ENCODE data around the gene RACGAP1. TPM values are rescaled to one million over a fixed set of nuclear protein-coding genes. Genes with fewer than 3 reads are reported as not detected.
A peak's percentile ranks its signal among the peaks of the same experiment; 100 is the strongest.

Gene RACGAP1
- total and polyA plus RNA-seq, 3 donors from 2014 or later, result 48.1 to 118 (median 60.6) TPM

DNA sequence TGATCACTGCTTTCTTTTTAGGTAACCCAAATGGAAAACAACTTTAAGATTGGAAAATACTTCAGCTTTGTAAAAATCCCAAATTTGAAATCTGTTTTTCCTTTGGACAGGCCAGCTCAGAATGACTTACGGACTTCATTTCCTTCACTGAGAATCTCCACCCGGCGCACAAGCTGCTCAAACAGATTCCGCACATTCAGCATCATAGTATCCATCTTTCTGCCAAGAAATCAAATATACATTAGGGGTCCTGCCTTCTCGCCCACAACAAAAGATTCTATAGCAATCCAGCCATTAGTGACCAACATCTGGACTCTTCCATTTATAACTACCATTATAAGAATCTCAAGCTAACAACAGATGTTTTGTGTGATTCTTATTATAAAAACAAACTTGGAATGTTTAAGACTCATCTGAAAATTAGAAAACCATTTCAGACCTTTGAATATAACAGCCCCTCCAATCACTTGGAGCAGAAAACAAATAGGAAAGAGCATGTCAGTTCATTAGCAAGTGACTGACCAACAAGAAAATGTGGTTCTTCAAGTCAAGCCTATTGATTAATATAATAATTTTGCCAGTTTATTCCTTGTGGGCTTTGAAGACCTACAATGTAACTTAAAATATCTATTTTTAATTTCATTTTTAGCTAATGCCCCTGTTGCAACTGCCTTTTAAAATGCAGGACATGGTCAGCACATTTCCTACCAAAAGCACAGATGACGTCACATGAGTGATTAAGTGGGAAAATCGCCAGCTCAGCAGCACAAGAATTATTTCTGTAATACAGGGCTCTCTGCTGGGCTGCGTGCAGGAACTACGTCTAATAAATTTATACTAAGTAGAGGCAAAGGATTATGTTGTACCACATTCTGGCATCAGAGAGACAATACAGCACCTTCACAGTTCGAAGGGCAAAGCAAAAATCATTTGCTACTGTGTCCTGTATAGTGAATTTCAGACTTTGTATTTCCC, 8.5 kb downstream of the RACGAP1 start:
- peak overlapping the region in 1 of 2 donors; percentile 57 for H3K27ac ChIP-seq
- no peak for TF ChIP-seq POLR2A (IDR thresholded peaks at IDR 0.05)
- no peak for TF ChIP-seq CTCF (IDR thresholded peaks at IDR 0.05)
- peak; percentile 69 for DNase-seq
- H3K27me3 ChIP-seq, result no peaks in the 10 kb centered on the region
- 75% methylated on average over 10 of the region's 10 CpGs for WGBS, 2 donors
- no peaks in the 10 kb centered on the region for H3K9me3 ChIP-seq
- H3K4me3 ChIP-seq, result no peak overlapping the region
- no peaks in the 10 kb centered on the region for H3K36me3 ChIP-seq (ENCODE audit: low read depth, missing control alignments)
- intact Hi-C loops (cut with DNase I; ENCODE audit: low total_unique reads), result no loop called here
- H3K4me1 ChIP-seq, result no peaks in the 10 kb centered on the region

GRCh38 chr12:50014342-50014741, 11.0 kb downstream of the RACGAP1 start:
- Histone ChIP-seq H3K36me3 (ENCODE audit: low read depth, missing control alignments) (no peaks in the 10 kb centered on the region), H3K4me3 (no peak overlapping the region), H3K9me3 (no peaks in the 10 kb centered on the region), H3K27ac (no peak overlapping the region), H3K4me1 (no peaks in the 10 kb centered on the region), H3K27me3 (no peaks in the 10 kb centered on the region)
- DNase-seq, result no peak
- intact Hi-C loops (cut with DNase I; ENCODE audit: low total_unique reads), result loop anchor here (5.0 kb wide), 1 partner anchor 42 kb away; the partner anchor contains the start of gene AQP6
- TF ChIP-seq POLR2A (IDR thresholded peaks at IDR 0.05) (no peak), CTCF (IDR thresholded peaks at IDR 0.05) (no peak)
- 95 to 98% methylated on average over 3 of the region's 3 CpGs for WGBS, 2 donors

DNA sequence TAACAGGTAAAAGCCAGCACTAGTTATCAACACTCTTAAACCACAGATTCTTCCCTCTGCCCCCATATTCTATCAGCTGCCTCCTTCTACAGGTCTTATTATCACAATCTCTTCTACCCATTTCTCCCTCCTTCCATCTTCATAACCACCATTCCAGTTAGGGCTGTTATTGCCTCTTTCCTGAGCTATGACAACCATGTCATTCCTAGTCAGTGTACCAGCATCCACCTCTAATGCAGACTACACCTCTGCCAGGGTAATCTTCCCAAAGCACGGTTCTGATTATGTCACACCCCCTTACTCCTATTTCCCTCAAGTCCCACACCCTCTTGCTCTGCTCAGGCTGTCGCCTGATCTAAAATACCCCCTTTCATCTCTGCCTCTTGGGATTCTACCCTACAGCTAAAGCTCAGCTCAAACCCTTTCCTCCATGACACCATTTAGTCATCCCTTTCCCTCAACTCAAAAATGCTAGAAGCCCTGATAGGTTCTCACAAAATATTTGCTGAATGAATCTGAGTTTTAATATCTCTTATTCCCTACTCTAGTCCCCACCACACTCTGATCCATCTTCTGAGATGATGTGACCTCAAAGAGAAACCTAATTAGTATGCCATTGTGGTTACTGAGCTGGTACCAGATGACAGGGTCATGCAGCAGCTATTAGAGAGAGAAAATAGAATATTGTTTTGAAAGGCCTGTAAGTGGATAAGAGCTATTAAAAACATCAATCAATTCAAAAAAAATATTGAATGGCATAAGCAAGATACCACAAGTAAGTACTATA, 11.7 kb downstream of the RACGAP1 start:
- WGBS, 2 donors, result 83 to 86% methylated on average over 2 of the region's 2 CpGs
- intact Hi-C loops (cut with DNase I; ENCODE audit: low total_unique reads), result loop anchor here (5.0 kb wide), 1 partner anchor 41 kb away; the partner anchor contains the start of gene AQP6

More for the DNA sequence above, 11.7 kb downstream of the RACGAP1 start:
- Histone ChIP-seq H3K4me3 (no peak overlapping the region), H3K27me3 (no peaks in the 10 kb centered on the region), H3K9me3 (no peaks in the 10 kb centered on the region), H3K36me3 (ENCODE audit: low read depth, missing control alignments) (no peaks in the 10 kb centered on the region), H3K27ac (no peak overlapping the region), H3K4me1 (no peaks in the 10 kb centered on the region)
- DNase-seq, result no peak
- TF ChIP-seq CTCF (IDR thresholded peaks at IDR 0.05) (no peak), POLR2A (IDR thresholded peaks at IDR 0.05) (no peak)

All from testis (tissue), 3 donors.